Effector CD8-positive, alpha-beta T cell (primary cell): Measurements from ENCODE around the gene CDH26.
"Not testable (repeated sequence)": the region's sequence is repeated elsewhere in the genome, so short reads cannot be mapped to it uniquely, and the experiment has no call there.

Experiments used
- DNase-seq: peaks from one replicate; lab custom pipeline; 2025; lab: John Stamatoyannopoulos, UW

CDH26 gene

GRCh38 chr20:60013296-60014139 is 55.3 kb downstream of the CDH26 start:
- DNase-seq, result no peak

- DNase-seq, result no peak
Observed at GRCh38 chr20:60016406-60016805, 58.2 kb downstream of the CDH26 start.

DNA sequence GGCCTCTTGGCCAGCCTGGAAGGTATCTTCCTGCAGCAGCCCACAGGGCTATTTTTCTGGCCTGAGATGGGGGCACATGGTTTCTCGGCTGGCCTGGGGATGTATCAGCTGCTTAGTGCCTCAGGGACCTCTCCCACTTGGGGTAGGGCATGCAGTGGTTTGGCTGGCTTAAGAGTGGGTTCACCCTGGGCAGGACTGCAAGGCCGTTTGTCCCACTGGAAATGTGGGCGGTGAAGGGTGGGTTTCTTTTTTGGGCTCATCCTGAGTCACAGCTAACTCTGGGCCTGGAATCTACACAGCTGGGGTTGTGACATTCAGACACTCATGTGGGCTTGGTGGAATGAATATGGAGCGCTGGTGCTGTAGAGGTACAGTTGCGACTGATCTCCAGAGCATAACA is 62.0 kb downstream of the CDH26 start:
- DNase-seq, result no peak

DNA sequence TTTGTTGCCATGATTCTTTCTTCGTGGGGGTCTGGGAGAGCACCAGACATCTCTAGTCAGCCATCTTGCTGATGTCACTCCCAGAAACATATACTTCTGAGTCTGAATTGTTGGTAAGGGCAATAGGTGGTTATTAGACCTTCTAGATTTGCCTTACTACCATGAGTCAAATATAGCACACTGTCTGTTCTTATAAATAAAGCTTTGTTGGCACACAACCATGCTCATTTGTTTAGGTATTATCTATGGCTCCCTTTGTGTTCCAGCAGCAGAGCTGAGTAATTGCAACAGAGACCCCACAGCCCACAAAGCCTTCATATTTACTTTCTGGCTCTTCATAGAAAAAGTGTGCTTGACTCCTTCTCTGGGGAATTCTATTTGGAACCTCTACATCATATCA is 62.9 kb downstream of the CDH26 start:
- no peak for DNase-seq

DNA sequence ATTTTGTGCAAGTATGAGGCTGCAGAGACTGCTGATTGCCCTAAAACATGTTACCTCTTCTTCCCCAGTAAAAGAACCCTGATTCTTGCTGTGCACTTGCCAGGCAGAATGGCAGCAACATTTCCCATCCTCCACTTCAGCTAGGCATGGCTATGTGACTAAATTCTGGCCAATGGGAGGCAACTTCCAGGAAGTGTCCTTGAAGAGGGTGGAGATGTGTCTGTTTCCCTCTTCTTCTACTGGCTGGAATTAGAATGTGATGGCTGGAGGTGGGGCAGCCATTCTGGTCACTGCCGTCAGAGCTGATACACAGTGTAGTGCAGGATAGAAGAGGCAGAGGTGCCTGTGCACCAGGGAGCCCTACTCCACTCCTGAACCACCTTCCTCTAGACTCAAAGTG is 64.6 kb downstream of the CDH26 start:
- DNase-seq, result no peak

- no peak for DNase-seq
Observed at GRCh38 chr20:60024245-60024644, 66.0 kb downstream of the CDH26 start.

DNA sequence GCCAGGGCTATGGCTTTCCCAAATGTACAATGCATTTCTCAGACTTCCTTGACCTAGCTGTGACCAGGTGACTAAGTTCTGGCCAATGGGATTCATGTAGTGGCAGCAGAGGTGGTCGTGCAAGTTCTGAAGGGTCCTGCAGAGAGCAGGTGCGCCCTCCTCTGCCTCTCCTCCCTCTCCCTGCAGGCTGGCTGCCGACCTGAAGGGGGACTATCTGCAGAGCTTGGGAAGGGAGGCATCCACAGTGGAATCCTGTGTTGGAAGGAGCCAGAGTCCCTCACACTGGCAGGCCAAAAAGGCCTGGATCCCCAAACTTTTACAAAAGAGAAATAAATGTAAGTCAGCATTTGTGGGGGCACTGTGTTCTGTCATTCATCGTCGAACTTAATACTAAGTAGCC is 66.6 kb downstream of the CDH26 start:
- no peak for DNase-seq

DNA sequence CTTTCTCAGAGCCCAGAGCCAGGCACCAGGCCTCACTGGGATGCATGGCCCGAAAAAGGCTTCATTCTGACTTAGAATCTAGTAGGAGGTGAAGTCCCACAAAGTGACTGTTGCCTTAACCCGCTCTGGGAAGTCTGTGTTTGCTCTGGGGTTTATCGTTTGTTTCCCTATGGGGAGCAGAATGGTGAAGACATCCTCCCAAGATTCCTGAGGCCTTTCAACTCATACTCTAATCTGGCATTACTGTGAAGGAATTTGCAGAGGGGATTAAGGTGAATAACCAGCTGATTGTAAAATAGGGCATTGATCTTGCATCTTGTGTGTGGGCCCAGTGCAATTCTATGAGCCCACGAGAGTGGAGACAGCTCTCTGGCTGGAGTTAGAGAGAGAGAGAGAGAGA is 67.8 kb downstream of the CDH26 start:
- DNase-seq, result no peak

GRCh38 chr20:60030471-60030870 is 72.2 kb downstream of the CDH26 start:
- no peak for DNase-seq

DNA sequence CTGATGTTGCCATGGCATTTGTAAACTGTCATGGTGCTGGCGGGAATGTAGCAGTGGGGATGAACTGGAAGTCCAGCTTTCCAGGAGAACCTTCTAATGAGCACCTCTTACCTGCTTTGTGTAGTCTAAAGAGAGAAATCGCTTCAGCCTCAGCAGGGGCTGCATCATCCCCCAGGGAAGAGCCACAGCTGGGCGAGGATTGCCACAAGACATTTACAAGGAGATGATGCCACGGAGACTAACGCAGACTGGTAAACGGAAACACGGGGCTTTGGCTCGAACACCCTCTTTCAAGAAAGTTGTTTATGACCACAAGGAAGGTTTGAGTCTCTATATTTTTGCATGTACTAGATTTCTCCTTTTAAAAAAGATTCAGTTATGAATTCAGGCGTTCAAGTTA is 72.9 kb downstream of the CDH26 start:
- no peak for DNase-seq

GRCh38 chr20:60034231-60035110 is 76.2 kb downstream of the CDH26 start:
- DNase-seq, result no peak

GRCh38 chr20:60035486-60035885 is 77.3 kb downstream of the CDH26 start:
- DNase-seq, result no peak

DNA sequence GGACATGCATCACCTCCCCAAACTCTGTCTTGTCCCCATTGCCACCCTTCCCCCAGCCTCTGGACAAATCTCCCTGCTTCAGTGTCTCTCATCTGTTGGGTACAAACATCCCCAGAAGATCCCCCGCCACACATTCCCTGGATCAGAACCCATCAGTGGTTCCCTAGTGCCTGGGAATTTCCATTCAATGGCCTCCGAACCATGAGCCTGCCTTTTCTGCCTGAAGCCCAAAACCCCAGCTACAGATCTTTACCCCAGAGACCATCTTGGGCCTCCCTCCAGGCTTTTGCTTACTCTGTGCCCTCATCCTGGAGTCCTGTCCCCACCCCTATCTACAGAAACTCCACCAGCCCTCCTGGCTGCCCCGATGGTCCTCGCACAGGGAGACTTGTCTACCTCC is 78.1 kb downstream of the CDH26 start:
- no peak for DNase-seq

- no peak for DNase-seq
Observed at GRCh38 chr20:60036746-60037499, 78.7 kb downstream of the CDH26 start.

DNA sequence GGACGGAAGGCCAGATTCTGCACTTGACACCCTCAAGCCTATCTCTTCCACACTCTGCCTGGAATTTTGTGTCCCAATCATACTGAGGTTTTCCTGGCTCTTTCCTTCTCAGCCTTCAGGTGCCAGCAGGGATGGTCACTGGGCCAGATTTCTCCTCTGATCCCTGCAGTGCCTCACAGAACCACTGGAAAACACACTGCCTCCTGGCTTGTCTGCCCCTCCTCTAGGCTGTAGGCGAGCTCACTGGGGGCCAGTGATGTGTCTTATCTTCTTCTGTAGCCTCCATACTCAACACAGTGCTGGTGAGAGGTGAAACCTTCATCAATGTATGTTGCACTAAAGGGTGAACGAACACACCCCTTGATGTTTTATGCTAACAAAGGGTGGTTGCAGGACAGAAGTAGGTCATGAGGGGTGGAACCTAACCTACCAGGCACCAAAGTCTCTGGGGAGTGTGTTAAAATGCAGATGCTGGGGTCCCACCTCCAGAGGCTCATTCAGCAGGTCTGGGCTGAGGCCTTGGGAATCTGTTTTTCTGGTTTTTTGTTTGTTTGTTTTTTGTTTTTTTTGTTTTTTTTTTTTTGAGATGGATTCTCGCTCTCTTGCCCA is 80.3 kb downstream of the CDH26 start:
- no peak for DNase-seq

GRCh38 chr20:60039526-60039925 is 81.3 kb downstream of the CDH26 start:
- DNase-seq, result no peak

GRCh38 chr20:60040471-60041162 is 82.4 kb downstream of the CDH26 start:
- DNase-seq, result no peak

DNA sequence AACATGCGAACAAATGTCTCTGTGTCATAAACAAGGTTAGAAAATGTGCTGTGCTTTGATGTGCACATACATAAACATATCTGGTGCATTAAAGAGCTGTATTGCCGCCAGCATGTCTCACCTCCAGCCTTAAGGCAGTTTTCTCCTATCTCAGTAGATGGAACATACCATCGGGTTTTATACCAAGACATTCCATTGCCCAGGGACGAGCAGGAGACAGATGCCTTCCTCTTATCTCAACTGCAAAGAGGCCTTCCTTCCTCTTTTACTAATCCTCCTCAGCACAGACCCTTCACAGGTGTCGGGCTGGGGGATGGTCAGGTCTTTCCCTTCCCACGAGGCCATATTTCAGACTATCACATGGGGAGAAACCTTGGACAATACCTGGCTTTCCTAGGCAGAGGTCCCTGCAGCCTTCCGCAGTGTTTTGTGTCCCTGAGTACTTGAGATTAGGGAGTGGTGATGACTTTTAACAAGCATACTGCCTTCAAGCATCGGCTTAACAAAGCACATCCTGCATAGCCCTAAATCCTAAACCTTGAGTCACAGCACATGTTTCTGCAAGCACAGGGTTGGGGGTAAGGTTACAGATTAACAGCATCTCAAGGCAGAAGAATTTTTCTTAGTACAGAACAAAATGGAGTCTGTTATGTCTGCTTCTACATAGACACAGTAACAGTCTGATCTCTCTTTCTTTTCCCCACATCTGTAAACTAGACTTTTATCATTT is 83.4 kb downstream of the CDH26 start:
- DNase-seq, result not testable (repeated sequence)

DNA sequence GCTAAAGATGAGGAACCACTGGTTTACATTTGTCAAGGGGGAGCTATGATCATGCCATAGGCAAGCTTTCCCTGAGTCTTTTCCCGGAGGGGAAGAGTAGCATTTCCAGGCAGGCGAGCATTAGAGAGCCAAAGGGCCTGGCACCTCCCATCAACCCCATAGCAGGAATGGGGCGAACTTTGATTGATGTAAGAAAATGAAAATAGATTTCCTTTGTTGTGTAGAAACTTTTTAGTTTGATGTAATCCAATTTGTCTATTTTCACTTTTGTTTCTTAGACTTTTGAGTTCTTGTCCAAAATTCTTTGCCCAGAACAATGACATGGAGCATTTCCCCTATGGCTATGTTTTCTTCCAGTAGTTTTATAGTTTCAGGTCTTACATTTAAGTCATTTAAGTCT is 85.2 kb downstream of the CDH26 start:
- DNase-seq, result no peak

DNA sequence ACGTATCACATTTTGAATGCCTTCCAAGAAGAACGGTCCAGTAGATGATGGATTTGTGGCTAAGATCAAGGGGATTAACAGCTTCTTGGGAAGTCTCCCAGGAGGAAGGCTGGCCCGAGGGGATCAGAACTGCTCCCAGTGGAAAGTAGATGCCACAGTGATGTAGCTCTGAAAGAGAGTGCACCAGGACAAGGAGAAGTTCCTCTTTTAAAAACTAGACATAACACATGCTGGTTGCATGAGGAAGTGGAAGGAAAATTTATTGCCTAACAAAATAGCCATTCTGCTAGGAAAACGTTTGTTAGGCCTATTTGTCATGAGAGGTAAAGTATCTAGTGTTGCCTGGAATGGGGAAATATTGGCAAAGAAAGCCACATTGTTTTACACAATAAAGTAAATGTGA is 87.8 kb downstream of the CDH26 start:
- no peak for DNase-seq

DNA sequence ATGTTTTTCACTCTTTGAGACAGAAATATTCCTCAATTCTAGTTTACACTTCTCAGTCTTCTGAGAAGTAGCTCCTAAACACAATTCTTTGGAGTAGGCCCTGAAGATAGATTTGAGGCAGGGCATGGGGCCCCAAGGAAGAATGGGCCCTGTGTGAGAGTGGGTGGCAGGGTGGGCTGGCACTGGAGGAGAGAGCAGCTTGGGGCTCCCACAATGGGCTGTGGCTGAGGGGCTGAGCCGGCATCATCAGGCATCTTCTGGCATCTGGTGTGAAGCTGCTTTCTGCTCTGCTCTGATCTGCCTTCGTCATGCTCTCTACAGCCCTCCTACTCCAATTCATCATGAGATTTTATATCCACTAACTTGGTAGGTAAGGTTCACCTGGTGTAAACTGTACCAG is 88.2 kb downstream of the CDH26 start:
- DNase-seq, result no peak
